Small intestine (tissue), 7 donors: ENCODE data around the gene GCA. TPM values are rescaled to one million over a fixed set of nuclear protein-coding genes. Genes with fewer than 3 reads are reported as not detected.

Experiments used
- DNase-seq, 2 donors: peaks; one replicate each; pipeline versions ENCODE4 v3.0.0 to v3.0.0-alpha.2; 2013
- FAIRE-seq: peaks from 2 replicates; lab custom pipeline; 2012; peaks lifted over from hg19 to GRCh38; lab: Jason Lieb, UNC
- H3K27ac ChIP-seq, 3 donors: one replicate each; pipeline ENCODE4 v1.5.1; 2013; ENCODE audit warnings: low read length in 2 of 3, mild to moderate bottlenecking in 2 of 3, control low read depth in 1 of 3, inconsistent platforms in 1 of 3, low read depth in 1 of 3, moderate library complexity in 1 of 3
- H3K27me3 ChIP-seq, 3 donors: one replicate each; pipeline ENCODE4 v1.6.1; 2013; ENCODE audit warnings: low read length in 3 of 3, inconsistent platforms in 1 of 3; ENCODE audit not compliant: control insufficient read depth in 3 of 3, insufficient read depth in 3 of 3
- H3K36me3 ChIP-seq, 3 donors: one replicate each; pipeline ENCODE4 v1.6.1; 2013; ENCODE audit warnings: low read length in 3 of 3, inconsistent platforms in 1 of 3, low read depth in 1 of 3, mild to moderate bottlenecking in 1 of 3, moderate library complexity in 1 of 3; ENCODE audit not compliant: control insufficient read depth in 3 of 3, insufficient read depth in 2 of 3
- H3K4me1 ChIP-seq, 3 donors: one replicate each; pipeline ENCODE4 v1.6.1; 2013; ENCODE audit warnings: low read length in 2 of 3, inconsistent platforms in 1 of 3, low read depth in 1 of 3, mild to moderate bottlenecking in 1 of 3, moderate library complexity in 1 of 3; ENCODE audit not compliant: control insufficient read depth in 3 of 3, insufficient read depth in 2 of 3
- H3K4me3 ChIP-seq, 3 donors: one replicate each; pipeline ENCODE4 v1.5.1; 2013; ENCODE audit warnings: low read length in 3 of 3, control low read depth in 1 of 3, inconsistent platforms in 1 of 3, low read depth in 1 of 3, mild to moderate bottlenecking in 1 of 3, moderate library complexity in 1 of 3
- H3K9me3 ChIP-seq, 2 donors: one replicate each; pipeline ENCODE4 v1.6.1; 2013; ENCODE audit warnings: low read depth in 1 of 2, low read length in 1 of 2; ENCODE audit not compliant: control insufficient read depth in 2 of 2, insufficient read depth in 1 of 2
- WGBS, 3 donors: extraction: QIAGEN DNeasy Blood & Tissue Kit; methylation state at CpG; one replicate each; pipeline ENCODE4 v1.1.7; 2013; 5-methylcytosine and 5-hydroxymethylcytosine counted together
- polyA plus RNA-seq, 4 donors: library from polyadenylated mRNA; stranded (reverse) in 3 of 4; unstranded in 1 of 4; fragments of 200-250 nt in 3 of 4; fragments of 120-200 nt in 1 of 4; gene quantifications; one replicate each; pipeline versions ENCODE4 v1.2.1 to v1.2.3, GENCODE V29; 2013
- donor health status: healthy with polysubstance abuse.
- donor health status: control.
- donor health status: control.
- donor health status: Bipolar disorder and iron deficiency.
- donor health status: healthy.

The GCA gene
- polyA plus RNA-seq, 4 donors, result 16.1 to 36.9 (median 24.1) TPM

DNA sequence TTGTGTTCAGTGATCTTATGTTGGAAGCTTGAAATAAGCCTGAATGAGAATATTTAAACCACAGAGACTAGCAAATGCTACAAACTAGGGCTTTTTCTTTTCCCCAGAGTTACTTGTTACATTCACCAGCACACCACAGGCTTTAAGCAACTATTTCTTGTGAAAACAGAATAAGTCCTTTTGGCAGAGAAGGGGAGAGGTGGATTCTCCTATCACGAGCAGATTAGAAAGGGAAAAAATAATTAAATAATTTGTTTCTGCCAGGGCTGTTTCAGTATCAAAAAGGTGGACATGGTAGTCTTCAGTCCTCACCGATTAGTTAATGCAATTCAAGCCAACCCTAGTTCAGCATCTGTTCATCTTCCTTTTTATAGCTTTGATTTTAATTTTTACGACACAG lies 38.0 kb upstream of the GCA start:
- H3K27me3 ChIP-seq, result no peaks in the 10 kb centered on the region
- no peaks in the 10 kb centered on the region for H3K4me1 ChIP-seq
- 91 to 94% (median 93%) methylated on average over 3 of the region's 3 CpGs for WGBS, 3 donors
- peaks cover 0 to 9% (median 5%) of the 10 kb centered on the region in 3 donors for H3K36me3 ChIP-seq
- FAIRE-seq, result no peak
- no peak for DNase-seq
- H3K27ac ChIP-seq, result no peak overlapping the region
- no peaks in the 10 kb centered on the region for H3K9me3 ChIP-seq
- H3K4me3 ChIP-seq, result no peak overlapping the region

DNA sequence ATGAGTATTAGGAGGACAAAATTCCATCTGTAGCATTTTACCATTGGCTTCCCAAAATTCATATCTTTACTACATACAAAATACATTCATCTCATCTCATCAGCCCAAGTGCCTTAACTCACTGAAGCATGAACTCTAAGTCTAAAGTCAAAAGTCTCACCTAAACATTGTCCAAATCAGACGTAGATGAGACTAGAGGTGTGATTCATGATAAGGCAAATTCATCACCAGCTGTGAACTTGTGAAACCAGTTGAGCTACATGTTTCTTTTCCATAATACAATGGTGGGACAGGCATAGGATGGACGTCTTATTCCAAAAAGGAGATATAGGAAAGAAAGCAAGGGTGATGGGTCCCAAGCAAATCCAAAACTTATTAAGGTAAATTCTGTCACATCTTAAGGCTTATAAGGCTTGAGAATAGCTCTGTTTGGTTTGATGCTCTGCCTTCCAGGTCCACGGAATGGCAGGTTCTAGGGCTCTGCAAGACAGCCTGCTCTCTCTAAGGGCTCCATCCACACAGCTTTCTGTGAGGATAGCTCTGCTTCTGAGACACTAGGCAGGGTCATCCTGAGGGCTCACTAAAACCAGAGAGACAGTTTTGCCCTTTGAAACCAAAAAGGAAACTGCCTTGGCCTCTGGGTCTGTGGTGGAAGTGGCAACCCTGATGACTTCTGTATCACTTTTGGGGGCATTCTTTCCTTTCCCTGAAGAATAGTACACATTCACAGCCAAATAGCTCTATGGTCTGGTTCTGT lies 35.0 kb upstream of the GCA start:
- DNase-seq, result peak in 1 of 2 donors; percentile 30
- peaks cover 0 to 6% (median 4%) of the 10 kb centered on the region in 3 donors for H3K36me3 ChIP-seq
- H3K27me3 ChIP-seq, result no peaks in the 10 kb centered on the region
- peaks cover 0 to 2% (median 0%) of the 10 kb centered on the region in 3 donors for H3K4me1 ChIP-seq
- no peak overlapping the region for H3K4me3 ChIP-seq
- whole genome bisulfite sequencing, 3 donors, result 37 to 79% (median 65%) methylated on average over 3 of the region's 3 CpGs
- no peak for FAIRE-seq
- no peak overlapping the region for H3K27ac ChIP-seq
- no peaks in the 10 kb centered on the region for H3K9me3 ChIP-seq

DNA sequence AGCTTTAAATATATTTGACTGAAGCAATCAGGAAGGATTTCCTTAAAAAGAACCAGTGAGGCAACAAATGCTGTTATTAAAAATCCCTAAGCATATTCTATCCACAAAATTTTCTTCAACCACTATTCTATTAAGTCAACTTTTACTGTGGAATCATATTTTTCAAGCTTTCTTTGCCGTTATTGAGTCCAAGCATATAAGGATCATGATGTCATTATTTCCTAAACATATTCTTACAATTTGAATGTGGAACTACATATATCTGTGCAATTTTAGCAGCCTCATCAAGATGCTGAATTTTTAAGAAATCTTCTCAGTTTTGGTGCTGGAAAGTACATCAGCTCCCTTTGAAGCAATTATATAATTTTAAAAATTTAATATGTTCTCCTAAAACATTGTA lies 31.1 kb upstream of the GCA start:
- DNase-seq (no peak), FAIRE-seq (no peak)
- Histone ChIP-seq H3K27ac (no peak overlapping the region), H3K36me3 (peaks cover 0 to 2% (median 0%) of the 10 kb centered on the region in 3 donors), H3K27me3 (no peaks in the 10 kb centered on the region), H3K4me3 (no peak overlapping the region), H3K4me1 (peaks cover 0 to 9% (median 5%) of the 10 kb centered on the region in 3 donors), H3K9me3 (no peaks in the 10 kb centered on the region)
- WGBS, 3 donors, result 78 to 89% (median 87%) methylated on average over 1 of the region's 1 CpG

DNA sequence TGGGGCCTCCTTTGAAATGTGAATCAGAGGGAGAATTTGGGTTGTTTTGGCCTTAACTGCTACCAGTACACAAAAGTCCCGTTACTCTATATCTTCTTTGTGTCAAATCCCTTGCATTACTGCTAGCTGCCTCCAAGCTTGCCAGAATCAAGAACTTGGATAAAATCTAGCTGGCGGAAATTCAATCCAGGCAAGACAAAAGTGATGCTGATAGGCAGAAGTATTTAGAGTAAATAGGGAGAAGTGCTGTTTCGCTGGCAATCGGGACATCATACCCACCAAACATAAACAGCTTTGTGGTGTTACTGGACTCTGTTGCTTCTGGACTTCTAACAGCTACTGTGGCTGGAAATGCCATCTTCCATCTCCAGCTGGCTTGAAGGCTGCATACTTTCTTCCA lies 28.0 kb upstream of the GCA start:
- H3K4me3 ChIP-seq, result peak overlapping the region in 1 of 3 donors; percentile 22
- DNase-seq (no peak), FAIRE-seq (no peak)
- H3K27ac ChIP-seq, result no peak overlapping the region
- no peaks in the 10 kb centered on the region for H3K27me3 ChIP-seq
- H3K9me3 ChIP-seq, result no peaks in the 10 kb centered on the region
- no peaks in the 10 kb centered on the region for H3K36me3 ChIP-seq
- peaks cover 4 to 13% (median 5%) of the 10 kb centered on the region in 3 donors for H3K4me1 ChIP-seq
- 70 to 88% (median 87%) methylated on average over 4 of the region's 4 CpGs for WGBS, 3 donors

DNA sequence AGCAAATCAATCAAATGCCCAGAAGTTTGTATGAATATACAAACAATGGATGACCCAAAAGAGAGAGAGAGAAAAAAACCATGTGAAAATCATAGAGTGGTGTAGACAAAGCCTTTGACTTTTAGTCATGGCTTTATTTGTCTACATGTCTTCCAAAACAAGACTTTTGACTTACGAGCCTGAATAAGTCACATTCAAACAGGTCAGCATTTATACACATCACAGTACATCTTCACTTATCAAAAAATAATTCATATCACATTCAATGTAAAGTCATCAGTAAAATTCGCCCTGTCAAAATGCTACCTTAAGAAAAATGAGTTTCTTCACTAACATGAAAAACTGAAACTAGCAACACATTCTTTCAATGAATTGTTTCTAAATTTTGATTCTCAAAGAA lies 27.3 kb upstream of the GCA start:
- no peak for DNase-seq
- H3K36me3 ChIP-seq, result no peaks in the 10 kb centered on the region
- 64 to 66% (median 65%) methylated on average over 2 of the region's 2 CpGs for WGBS, 3 donors
- H3K4me3 ChIP-seq, result peak overlapping the region in 1 of 3 donors; percentile 90
- no peak for FAIRE-seq
- H3K4me1 ChIP-seq, result peaks cover 4 to 14% (median 5%) of the 10 kb centered on the region in 3 donors
- no peak overlapping the region for H3K27ac ChIP-seq
- no peaks in the 10 kb centered on the region for H3K9me3 ChIP-seq
- H3K27me3 ChIP-seq, result no peaks in the 10 kb centered on the region

DNA sequence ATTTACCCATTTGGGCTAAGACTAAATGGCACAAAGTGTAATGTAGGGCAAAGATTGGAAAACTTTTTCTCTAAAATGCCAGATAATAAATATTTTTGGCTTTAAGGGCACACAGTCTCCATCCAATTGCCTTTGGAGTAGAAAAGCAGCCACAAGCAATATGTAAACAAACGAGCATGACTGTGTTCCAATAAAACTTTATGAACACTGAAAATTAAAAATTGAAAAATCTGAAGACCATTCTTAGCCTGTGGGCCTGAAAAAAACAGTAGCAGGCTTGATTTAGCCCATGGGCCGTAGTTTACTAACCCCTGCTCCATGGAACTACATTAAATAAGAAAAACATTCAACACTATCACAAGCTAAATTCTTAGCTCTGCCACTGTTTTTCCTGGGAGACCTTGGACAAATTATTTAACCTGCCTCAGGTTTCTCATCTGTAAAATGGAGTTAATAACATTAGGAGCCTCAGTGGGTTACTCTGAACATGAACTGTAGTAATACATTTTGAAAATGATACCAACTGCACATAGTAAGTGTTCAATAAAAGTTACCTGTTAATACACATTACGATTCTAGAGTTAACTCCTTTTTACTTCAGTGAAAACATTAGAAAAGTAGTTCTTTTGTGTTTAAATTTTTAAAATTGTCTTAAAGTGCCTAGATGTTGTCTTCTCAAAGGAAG lies 26.7 kb upstream of the GCA start:
- no peaks in the 10 kb centered on the region for H3K36me3 ChIP-seq
- DNase-seq (no peak), FAIRE-seq (no peak)
- no peaks in the 10 kb centered on the region for H3K9me3 ChIP-seq
- H3K4me1 ChIP-seq, result peaks cover 4 to 14% (median 5%) of the 10 kb centered on the region in 3 donors
- no peaks in the 10 kb centered on the region for H3K27me3 ChIP-seq
- H3K4me3 ChIP-seq, result peak overlapping the region; percentile 80 to 90 (median 87)
- 42 to 53% (median 45%) methylated on average over 3 of the region's 3 CpGs for WGBS, 3 donors
- peak overlapping the region; percentile 93 to 98 (median 94) for H3K27ac ChIP-seq

DNA sequence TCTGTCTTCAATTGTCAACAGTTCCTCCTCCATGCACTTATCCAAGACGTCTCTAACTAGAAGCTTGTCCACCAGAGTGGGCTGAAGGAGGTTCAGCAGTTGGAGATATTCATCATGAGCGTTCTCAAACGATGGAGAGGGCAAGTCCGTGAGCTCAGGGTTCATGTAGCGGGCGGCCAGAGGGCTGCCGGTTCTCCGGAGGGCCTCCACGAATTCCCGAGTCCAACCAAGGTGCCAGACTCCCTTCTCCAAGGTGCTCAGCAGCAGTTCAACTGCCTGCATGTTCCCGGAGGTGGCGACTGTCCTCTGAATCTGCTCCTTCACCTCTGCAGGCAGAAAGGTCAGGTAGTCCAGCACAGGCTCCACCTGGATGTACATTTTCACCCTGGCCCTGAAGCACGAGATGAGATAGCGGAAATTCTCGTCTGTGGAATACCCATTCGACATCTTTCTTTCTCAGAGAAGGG lies 26.0 kb upstream of the GCA start:
- Histone ChIP-seq H3K9me3 (no peaks in the 10 kb centered on the region), H3K4me3 (peak overlapping the region; percentile 80 to 90 (median 87)), H3K27me3 (no peaks in the 10 kb centered on the region), H3K4me1 (peaks cover 4 to 14% (median 5%) of the 10 kb centered on the region in 3 donors), H3K36me3 (no peaks in the 10 kb centered on the region), H3K27ac (peak overlapping the region; percentile 93 to 98 (median 94))
- no peak for FAIRE-seq
- 0 to 10% (median 1%) methylated on average over 16 of the region's 16 CpGs for WGBS, 3 donors
- DNase-seq, result peak in 1 of 2 donors; percentile 52

DNA sequence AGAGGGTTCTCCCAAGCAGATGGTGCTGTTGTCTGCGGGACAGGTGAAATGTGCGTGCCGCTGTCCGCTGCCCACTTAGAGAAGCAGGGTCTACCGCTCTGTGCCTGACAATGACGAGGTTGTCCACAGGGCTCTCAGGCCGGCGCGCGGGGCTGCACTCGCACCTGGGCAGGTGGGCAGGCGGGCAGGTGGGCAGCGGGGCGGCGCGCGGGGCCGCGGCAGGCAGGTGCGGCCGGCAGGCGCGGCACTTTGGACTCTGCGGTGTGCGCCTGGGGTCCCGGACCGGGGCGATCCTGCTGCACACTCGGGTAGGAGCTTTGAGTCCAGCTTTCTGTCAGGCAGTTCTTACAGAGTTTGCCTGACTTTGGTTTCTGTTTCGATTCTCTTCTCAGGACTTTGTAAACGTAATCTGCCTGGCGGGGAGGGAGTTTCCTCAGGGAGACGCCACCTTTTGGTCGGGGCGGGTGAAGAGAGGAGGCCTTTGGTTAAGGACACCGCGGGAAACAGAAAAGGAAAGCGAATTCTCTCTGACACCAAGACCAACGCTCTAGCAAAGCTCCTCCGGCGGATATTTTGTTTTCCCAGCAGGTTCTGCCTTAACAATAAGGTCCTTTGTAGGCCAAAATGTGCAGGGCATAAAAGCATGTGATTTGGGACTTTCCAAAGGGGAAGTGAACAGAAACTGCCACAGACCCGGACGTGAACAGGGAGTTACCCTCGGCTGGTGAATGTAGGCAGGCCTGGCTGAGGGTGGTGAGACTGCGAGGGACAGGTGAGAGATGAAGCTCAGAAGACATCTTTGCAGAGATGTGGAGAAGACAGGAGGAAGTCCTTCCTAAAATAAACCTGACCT lies 25.4 kb upstream of the GCA start, which contains the start of gene IFIH1:
IFIH1 (minus strand) TSS at position 357 of the 853 bp plus-strand sequence. CDS start 377 bp downstream, outside the sequence.
- peaks cover 4 to 14% (median 5%) of the 10 kb centered on the region in 3 donors for H3K4me1 ChIP-seq
- no peaks in the 10 kb centered on the region for H3K9me3 ChIP-seq
- H3K27ac ChIP-seq, result peak within 1 kb of the TSS; percentile 93 to 98 (median 94)
- H3K27me3 ChIP-seq, result no peaks in the 10 kb centered on the region
- 0 to 1% (median 1%) methylated on average over 45 of the region's 45 CpGs for WGBS, 3 donors
- H3K4me3 ChIP-seq, result peak within 1 kb of the TSS; percentile 80 to 90 (median 87)
- no peak for FAIRE-seq
- H3K36me3 ChIP-seq, result no peaks in the 10 kb centered on the region
- peak; percentile 95 to 99 for DNase-seq
